Natural killer cell (primary cell): Measurements from ENCODE around the gene ATP6V0A1. TPM values are rescaled to one million over a fixed set of nuclear protein-coding genes. Genes with fewer than 3 reads are reported as not detected.

Experiments used
- ATAC-seq, 3 donors: fragments of 150-1000 bp in 2 of 3; fragments of 200-7000 bp in 1 of 3; cut with Tn5 transposase; 1 replicate in 1 of 3; 2 replicates in 2 of 3; pipeline ENCODE4 v1.10.0; 2021; ENCODE audit warnings: mild to moderate bottlenecking in 2 of 3, moderate library complexity in 2 of 3
- DNase-seq, 2 donors: peaks; one replicate each; pipeline versions ENCODE4 v3.0.0 to v3.0.0-alpha.2; 2013 to 2021; ENCODE audit warnings: mixed read lengths in 1 of 2
- H3K27ac ChIP-seq: one replicate; pipeline ENCODE4 v1.5.1; 2013; ENCODE audit warnings: mild to moderate bottlenecking, low read length
- H3K27me3 ChIP-seq: one replicate; pipeline ENCODE4 v1.6.1; 2013; ENCODE audit warnings: low read length; ENCODE audit not compliant: control insufficient read depth, insufficient read depth
- H3K36me3 ChIP-seq: one replicate; pipeline ENCODE4 v1.6.1; 2013; ENCODE audit warnings: low read length; ENCODE audit not compliant: control insufficient read depth, insufficient read depth
- H3K4me1 ChIP-seq: one replicate; pipeline ENCODE4 v1.6.1; 2013; ENCODE audit warnings: low read length; ENCODE audit not compliant: control insufficient read depth, insufficient read depth
- H3K4me3 ChIP-seq: one replicate; pipeline ENCODE4 v1.5.1; 2013; ENCODE audit warnings: low read length
- H3K9me3 ChIP-seq: one replicate; pipeline ENCODE4 v1.6.1; 2013; ENCODE audit warnings: low read length; ENCODE audit not compliant: control insufficient read depth, insufficient read depth
- H3K27ac Mint-ChIP-seq, 2 donors: one replicate each; pipeline ENCODE4 v1.8.0; 2022; ENCODE audit warnings: mild to moderate bottlenecking in 2 of 2, mixed read lengths in 2 of 2, moderate library complexity in 1 of 2
- H3K27me3 Mint-ChIP-seq, 2 donors: one replicate each; pipeline ENCODE4 v1.8.0; 2022; ENCODE audit warnings: low read depth in 2 of 2, mixed read lengths in 2 of 2
- H3K36me3 Mint-ChIP-seq: one replicate; pipeline ENCODE4 v1.8.0; 2022; ENCODE audit warnings: mixed read lengths
- H3K4me1 Mint-ChIP-seq, 2 donors: one replicate each; pipeline ENCODE4 v1.8.0; 2022; ENCODE audit warnings: mixed read lengths in 2 of 2
- H3K4me3 Mint-ChIP-seq: one replicate; pipeline ENCODE4 v1.8.0; 2022; ENCODE audit warnings: mild to moderate bottlenecking, moderate library complexity, mixed read lengths
- H3K9me3 Mint-ChIP-seq, 2 donors: one replicate each; pipeline ENCODE4 v1.8.0; 2022; ENCODE audit warnings: mixed read lengths in 2 of 2
- WGBS: methylation state at CpG from one replicate; pipeline ENCODE4 v1.1.7; 2013; ENCODE audit warnings: missing lambda C conversion rate; ENCODE audit not compliant: insufficient coverage; 5-methylcytosine and 5-hydroxymethylcytosine counted together
- intact Hi-C: fragments of 100-400 bp; cut with micrococcal nuclease; formaldehyde crosslinking; loops from one replicate; pipeline ENCODE4 v1.14.2; 2022
- total RNA-seq, 4 donors: library from RNA; stranded (reverse); fragments of 120-200 nt in 1 of 4; gene quantifications; one replicate each; pipeline versions ENCODE4 v1.2.3 to v1.2.4, GENCODE V29; 2013 to 2022
- TF ChIP-seq, protein P1 (sequence below): fragments of 200-600 bp; IDR thresholded peaks from one replicate; pipeline ENCODE4 v1.8.0; 2022; ENCODE audit warnings: antibody characterized with exemption

The ATP6V0A1 gene
- total RNA-seq, 3 donors from 2014 or later (not counting 1 experiment from before 2014, with no cell fraction given) = 4.8 to 33.5 (median 7.5) TPM

DNA sequence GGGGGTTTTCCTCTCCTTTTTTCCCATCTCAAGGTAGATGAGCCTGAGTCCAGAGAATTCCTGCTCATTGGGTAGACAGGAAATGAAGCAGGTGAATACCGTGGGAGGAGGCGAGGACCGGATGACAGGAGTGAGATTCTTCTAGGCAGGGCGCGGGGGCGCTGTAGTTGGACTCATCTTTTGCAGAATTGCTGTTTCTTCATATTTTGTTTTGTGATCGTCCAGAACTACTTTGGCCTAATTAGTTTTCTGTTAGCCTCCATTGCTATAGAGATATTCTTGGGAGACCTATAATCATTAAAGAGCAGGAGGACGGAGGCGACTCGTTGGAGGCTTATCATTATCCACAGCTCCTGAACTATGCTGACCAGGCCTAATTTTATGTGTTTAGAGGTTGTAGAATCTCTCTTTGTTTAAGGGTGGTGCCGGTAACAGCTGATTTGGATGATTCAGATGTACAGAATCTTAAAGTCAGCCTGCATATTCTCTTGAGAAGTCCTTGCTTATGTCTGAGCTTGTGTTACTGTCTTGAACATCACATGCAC, 650 bp downstream of the ATP6V0A1 start:
- intact Hi-C loops = loop anchor here (5.0 kb wide), 1 partner anchor 72 kb away; the partner anchor contains the start of gene STAT3
- ATAC-seq = peak in 1 of 3 donors; percentile 6
- H3K36me3 Mint-ChIP-seq = no peaks in the 10 kb centered on the region

DNA sequence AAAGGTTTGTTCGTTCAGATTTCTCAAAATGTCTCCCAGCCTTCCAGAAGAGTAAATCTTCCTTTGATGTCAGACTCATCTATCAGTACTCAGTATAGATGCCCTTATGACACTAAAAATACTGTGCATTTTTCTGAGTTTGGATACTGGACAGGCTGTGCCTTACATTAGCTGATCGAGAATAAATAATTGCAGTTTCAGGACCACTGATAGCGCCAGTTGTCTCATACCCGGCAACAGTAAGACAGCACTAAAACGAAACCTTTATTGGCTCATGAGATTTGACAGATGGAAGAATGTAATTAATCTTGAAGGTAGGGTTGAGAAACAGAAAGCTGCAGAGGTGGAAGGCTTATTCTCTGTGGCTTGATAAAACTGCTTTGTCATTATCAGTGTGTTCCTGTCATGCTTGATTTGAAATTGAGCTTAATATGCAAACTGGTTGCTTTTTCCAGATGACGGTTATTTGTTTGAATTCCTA, 1.2 kb downstream of the ATP6V0A1 start:
- TF ChIP-seq, protein P1, sequence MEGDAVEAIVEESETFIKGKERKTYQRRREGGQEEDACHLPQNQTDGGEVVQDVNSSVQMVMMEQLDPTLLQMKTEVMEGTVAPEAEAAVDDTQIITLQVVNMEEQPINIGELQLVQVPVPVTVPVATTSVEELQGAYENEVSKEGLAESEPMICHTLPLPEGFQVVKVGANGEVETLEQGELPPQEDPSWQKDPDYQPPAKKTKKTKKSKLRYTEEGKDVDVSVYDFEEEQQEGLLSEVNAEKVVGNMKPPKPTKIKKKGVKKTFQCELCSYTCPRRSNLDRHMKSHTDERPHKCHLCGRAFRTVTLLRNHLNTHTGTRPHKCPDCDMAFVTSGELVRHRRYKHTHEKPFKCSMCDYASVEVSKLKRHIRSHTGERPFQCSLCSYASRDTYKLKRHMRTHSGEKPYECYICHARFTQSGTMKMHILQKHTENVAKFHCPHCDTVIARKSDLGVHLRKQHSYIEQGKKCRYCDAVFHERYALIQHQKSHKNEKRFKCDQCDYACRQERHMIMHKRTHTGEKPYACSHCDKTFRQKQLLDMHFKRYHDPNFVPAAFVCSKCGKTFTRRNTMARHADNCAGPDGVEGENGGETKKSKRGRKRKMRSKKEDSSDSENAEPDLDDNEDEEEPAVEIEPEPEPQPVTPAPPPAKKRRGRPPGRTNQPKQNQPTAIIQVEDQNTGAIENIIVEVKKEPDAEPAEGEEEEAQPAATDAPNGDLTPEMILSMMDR = no peak
- Mint-ChIP-seq H3K4me1 (peaks cover 43 to 45% of the 10 kb centered on the region in 2 donors), H3K27me3 (peaks cover 28 to 34% of the 10 kb centered on the region in 2 donors), H3K4me3 (peak overlapping the region; percentile 84), H3K9me3 (no peaks in the 10 kb centered on the region), H3K36me3 (no peaks in the 10 kb centered on the region), H3K27ac (no peak overlapping the region)
- 11% methylated on average over 6 of the region's 6 CpGs for WGBS
- Histone ChIP-seq H3K4me3 (no peak overlapping the region), H3K9me3 (no peaks in the 10 kb centered on the region), H3K36me3 (no peaks in the 10 kb centered on the region), H3K4me1 (peaks cover 35% of the 10 kb centered on the region), H3K27ac (no peak overlapping the region), H3K27me3 (peaks cover 24% of the 10 kb centered on the region)
- intact Hi-C loops = loop anchor here (5.0 kb wide), 1 partner anchor 73 kb away; the partner anchor contains the start of gene STAT3
- ATAC-seq (peak; percentile 49 to 65 (median 57)), DNase-seq (peak in 1 of 2 donors; percentile 58)

More for the DNA sequence above, 650 bp downstream of the ATP6V0A1 start:
- peak in 1 of 2 donors; percentile 36 for DNase-seq
- H3K9me3 ChIP-seq = no peaks in the 10 kb centered on the region
- Mint-ChIP-seq H3K4me1 (peaks cover 43 to 45% of the 10 kb centered on the region in 2 donors), H3K4me3 (peak overlapping the region; percentile 84), H3K27me3 (peaks cover 28 to 34% of the 10 kb centered on the region in 2 donors), H3K9me3 (no peaks in the 10 kb centered on the region), H3K27ac (peak overlapping the region in 1 of 2 donors; percentile 72)
- peaks cover 41% of the 10 kb centered on the region for H3K4me1 ChIP-seq
- peaks cover 24% of the 10 kb centered on the region for H3K27me3 ChIP-seq
- H3K4me3 ChIP-seq = peak overlapping the region; percentile 50
- TF ChIP-seq, protein P1 = no peak
- peak overlapping the region; percentile 57 for H3K27ac ChIP-seq
- WGBS = 13% methylated on average over 11 of the region's 11 CpGs
- no peaks in the 10 kb centered on the region for H3K36me3 ChIP-seq

- Histone ChIP-seq H3K36me3 (no peaks in the 10 kb centered on the region), H3K4me1 (peaks cover 34% of the 10 kb centered on the region), H3K27me3 (peaks cover 24% of the 10 kb centered on the region), H3K4me3 (no peak overlapping the region), H3K9me3 (no peaks in the 10 kb centered on the region), H3K27ac (no peak overlapping the region)
- H3K9me3 Mint-ChIP-seq = no peaks in the 10 kb centered on the region
- intact Hi-C loops = no loop called here
- peaks cover 28 to 34% of the 10 kb centered on the region in 2 donors for H3K27me3 Mint-ChIP-seq
- TF ChIP-seq, protein P1 = no peak
- DNase-seq (no peak), ATAC-seq (no peak)
- H3K4me3 Mint-ChIP-seq = peak overlapping the region; percentile 84
- WGBS = 65% methylated on average over 1 of the region's 1 CpG
- no peaks in the 10 kb centered on the region for H3K36me3 Mint-ChIP-seq
- H3K27ac Mint-ChIP-seq = no peak overlapping the region
- peaks cover 43 to 45% of the 10 kb centered on the region in 2 donors for H3K4me1 Mint-ChIP-seq
These were observed 1.7 kb downstream of the ATP6V0A1 start for GRCh38 chr17:42460371-42460770.
